ENCODE data around the gene NSD2.
A peak's percentile ranks its signal among the peaks of the same experiment; 100 is the strongest.

Gene NSD2

GRCh38 chr4:1985780-1986577, 114.8 kb downstream of the NSD2 start:
- DNase-seq (ENCODE audit: low spot score), result no peak
- TF ChIP-seq CTCF (conservative IDR thresholded peaks at IDR 0.05; ENCODE audit: low read depth), result no peak
- CTCF ChIA-PET, result no interaction called here

GRCh38 chr4:1986578-1987210, 115.5 kb downstream of the NSD2 start:
- DNase-seq (ENCODE audit: low spot score), result no peak
- ChIA-PET POLR2A (ENCODE audit: low non-redundant PET) (interaction anchor here (0.5 kb wide), 1 partner anchor 20 kb away, joined by 3 read pairs; no protein-coding TSS in a partner anchor), CTCF (no interaction called here)
- no peak for TF ChIP-seq CTCF (conservative IDR thresholded peaks at IDR 0.05; ENCODE audit: low read depth)
- peak overlapping the region; percentile 9; the same call in 1 of the 2 replicates for H3K27ac ChIP-seq

More at GRCh38 chr4:1985780-1986577, 114.8 kb downstream of the NSD2 start:
- POLR2A ChIA-PET (ENCODE audit: low non-redundant PET), result interaction anchor here (0.5 kb wide), 1 partner anchor 21 kb away, joined by 3 read pairs; no protein-coding TSS in a partner anchor
- peak overlapping the region; percentile 64 for H3K27ac ChIP-seq

- ChIA-PET POLR2A (ENCODE audit: low non-redundant PET) (no interaction called here), CTCF (no interaction called here)
- H3K27ac ChIP-seq, result peak overlapping the region; percentile 9; the same call in 1 of the 2 replicates
- no peak for DNase-seq (ENCODE audit: low spot score)
- TF ChIP-seq CTCF (conservative IDR thresholded peaks at IDR 0.05; ENCODE audit: low read depth), result no peak
Measured at GRCh38 chr4:1987296-1987695, 116.1 kb downstream of the NSD2 start.

GRCh38 chr4:1987721-1988326, 116.6 kb downstream of the NSD2 start:
- DNase-seq (ENCODE audit: low spot score), result no peak
- no peak for TF ChIP-seq CTCF (conservative IDR thresholded peaks at IDR 0.05; ENCODE audit: low read depth)
- ChIA-PET CTCF (no interaction called here), POLR2A (ENCODE audit: low non-redundant PET) (no interaction called here)
- peak overlapping the region; percentile 9 for H3K27ac ChIP-seq

- POLR2A ChIA-PET (ENCODE audit: low non-redundant PET), result no interaction called here
- DNase-seq (ENCODE audit: low spot score), result no peak
- TF ChIP-seq CTCF (conservative IDR thresholded peaks at IDR 0.05; ENCODE audit: low read depth), result no peak
- peak overlapping the region; percentile 9 for H3K27ac ChIP-seq
- CTCF ChIA-PET, result no interaction called here
Measured at GRCh38 chr4:1988327-1988724, 117.1 kb downstream of the NSD2 start.

GRCh38 chr4:1989533-1990347, 118.5 kb downstream of the NSD2 start:
- CTCF ChIA-PET, result no interaction called here
- no peak overlapping the region for H3K27ac ChIP-seq
- POLR2A ChIA-PET (ENCODE audit: low non-redundant PET), result no interaction called here
- no peak for TF ChIP-seq CTCF (conservative IDR thresholded peaks at IDR 0.05; ENCODE audit: low read depth)
- DNase-seq (ENCODE audit: low spot score), result no peak

Data from RWPE1 (cell line).